ENCODE measurements around the gene ACOX2. TPM values are rescaled to one million over a fixed set of nuclear protein-coding genes. Genes with fewer than 3 reads are reported as not detected.

ACOX2 gene
- total RNA-seq, 1 experiment from 2014 or later = 10.8 TPM

DNA sequence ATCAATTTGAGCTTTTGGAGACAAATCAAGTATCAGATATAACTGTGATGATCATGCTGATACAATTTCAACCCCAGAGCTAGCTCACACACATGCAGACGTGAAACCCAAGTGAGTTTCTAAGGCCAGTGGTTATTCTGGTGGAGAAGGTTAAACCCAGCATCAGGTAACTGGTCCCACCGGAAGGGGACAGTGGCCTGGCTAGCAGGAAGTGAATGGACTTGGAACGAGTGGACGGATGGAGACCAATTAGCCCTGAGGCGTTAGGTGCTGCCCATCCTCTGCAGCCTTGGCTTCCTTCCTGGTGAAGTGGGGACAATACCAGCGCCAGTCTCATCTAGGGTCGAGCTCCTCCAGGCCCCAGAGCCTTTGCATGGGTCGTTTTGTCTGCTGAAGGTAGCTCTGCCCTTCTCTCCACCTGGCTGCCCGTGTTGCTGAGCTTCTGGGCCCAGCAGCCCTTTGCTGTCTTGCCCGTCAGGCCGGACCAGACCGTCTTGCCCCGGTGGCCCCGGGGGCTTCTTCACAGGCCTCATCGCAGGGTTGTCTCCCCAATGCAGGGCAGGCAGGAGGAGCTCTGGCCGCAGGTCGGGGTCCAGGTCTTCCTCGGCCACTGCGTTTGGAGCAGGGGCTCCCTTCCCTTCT is 46.0 kb downstream of the ACOX2 start:
- peaks cover 37% of the 10 kb centered on the region for H3K79me2 ChIP-seq (ENCODE audit: low read length)
- peak overlapping the region; percentile 63 for H3K4me3 ChIP-seq (ENCODE audit: low read length)
- H3K36me3 ChIP-seq (ENCODE audit: low read depth, low read length) = no peaks in the 10 kb centered on the region
- BruUV-seq (replicated peaks) = no TSS peak
- H3K4me2 ChIP-seq (ENCODE audit: low read length) = peak overlapping the region; percentile 79
- H3K27me3 ChIP-seq (ENCODE audit: low read length) = no peaks in the 10 kb centered on the region
- CTCF ChIA-PET = interaction anchor here (1.4 kb wide), 1 partner anchor 20 kb away, joined by 4 read pairs; no protein-coding TSS in a partner anchor
- intact Hi-C loops (cut with micrococcal nuclease) = loop anchor here (1.0 kb wide), 4 partner anchors 20 to 159 kb away; partner anchors contain the start of genes PDHB and PXK
- TF ChIP-seq EZH2 (IDR thresholded peaks at IDR 0.05; ENCODE audit: low read length, unreplicated experiment) = no peak
- TF ChIP-seq, protein P1, sequence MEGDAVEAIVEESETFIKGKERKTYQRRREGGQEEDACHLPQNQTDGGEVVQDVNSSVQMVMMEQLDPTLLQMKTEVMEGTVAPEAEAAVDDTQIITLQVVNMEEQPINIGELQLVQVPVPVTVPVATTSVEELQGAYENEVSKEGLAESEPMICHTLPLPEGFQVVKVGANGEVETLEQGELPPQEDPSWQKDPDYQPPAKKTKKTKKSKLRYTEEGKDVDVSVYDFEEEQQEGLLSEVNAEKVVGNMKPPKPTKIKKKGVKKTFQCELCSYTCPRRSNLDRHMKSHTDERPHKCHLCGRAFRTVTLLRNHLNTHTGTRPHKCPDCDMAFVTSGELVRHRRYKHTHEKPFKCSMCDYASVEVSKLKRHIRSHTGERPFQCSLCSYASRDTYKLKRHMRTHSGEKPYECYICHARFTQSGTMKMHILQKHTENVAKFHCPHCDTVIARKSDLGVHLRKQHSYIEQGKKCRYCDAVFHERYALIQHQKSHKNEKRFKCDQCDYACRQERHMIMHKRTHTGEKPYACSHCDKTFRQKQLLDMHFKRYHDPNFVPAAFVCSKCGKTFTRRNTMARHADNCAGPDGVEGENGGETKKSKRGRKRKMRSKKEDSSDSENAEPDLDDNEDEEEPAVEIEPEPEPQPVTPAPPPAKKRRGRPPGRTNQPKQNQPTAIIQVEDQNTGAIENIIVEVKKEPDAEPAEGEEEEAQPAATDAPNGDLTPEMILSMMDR (conservative IDR thresholded peaks at IDR 0.05; ENCODE audit: low read depth, low read length) = no peak
- no peak for TF ChIP-seq EZH2phosphoT487 (IDR thresholded peaks at IDR 0.05; ENCODE audit: borderline replicate concordance, low read length)
- H2AFZ ChIP-seq (ENCODE audit: low read length) = peak overlapping the region; percentile 93
- H3K4me1 ChIP-seq (ENCODE audit: insufficient read depth, low read length) = peaks cover 43% of the 10 kb centered on the region
- no peak overlapping the region for H3K27ac ChIP-seq (ENCODE audit: low read length)
- no peak for ATAC-seq
- no peak overlapping the region for H3K9ac ChIP-seq (ENCODE audit: low read length)
- no peak for DNase-seq
- H4K20me1 ChIP-seq (ENCODE audit: low read length) = no peaks in the 10 kb centered on the region
- H3K9me3 ChIP-seq (ENCODE audit: low read length) = no peaks in the 10 kb centered on the region
- H3F3A ChIP-seq (ENCODE audit: low read length, unreplicated experiment) = no peaks in the 10 kb centered on the region
- no peaks in the 10 kb centered on the region for H3K9me2 ChIP-seq (replicated peaks; ENCODE audit: low read length)
- POLR2A ChIA-PET (ENCODE audit: unreplicated experiment) = interaction anchor here (0.7 kb wide), 1 partner anchor 15 kb away, joined by 4 read pairs; no protein-coding TSS in a partner anchor

DNA sequence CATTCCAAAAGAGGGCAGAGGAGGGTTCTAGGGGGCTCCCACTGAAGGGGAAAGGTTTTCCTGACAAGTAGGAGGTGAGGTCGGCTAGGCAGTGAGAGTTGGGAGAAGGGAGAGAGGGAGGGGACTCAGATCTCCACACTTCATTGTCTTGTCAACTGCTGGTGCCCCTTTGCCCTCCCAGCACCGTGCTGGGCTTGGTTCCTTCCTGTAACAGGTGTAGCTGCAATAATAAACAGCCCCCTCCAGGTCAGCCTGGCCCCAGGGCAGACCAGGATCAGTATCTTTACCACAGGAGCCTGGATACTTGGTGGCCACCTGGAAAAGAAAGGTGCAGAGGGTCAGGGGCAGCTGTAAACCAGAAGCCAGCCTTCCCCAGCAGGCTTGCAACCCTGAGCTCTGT is 48.0 kb downstream of the ACOX2 start:
- Histone ChIP-seq H3F3A (ENCODE audit: low read length, unreplicated experiment) (no peaks in the 10 kb centered on the region), H3K9ac (ENCODE audit: low read length) (no peak overlapping the region), H3K9me2 (replicated peaks; ENCODE audit: low read length) (no peaks in the 10 kb centered on the region), H3K79me2 (ENCODE audit: low read length) (peaks cover 17% of the 10 kb centered on the region), H3K4me3 (ENCODE audit: low read length) (no peak overlapping the region), H3K27ac (ENCODE audit: low read length) (no peak overlapping the region), H4K20me1 (ENCODE audit: low read length) (no peaks in the 10 kb centered on the region), H3K27me3 (ENCODE audit: low read length) (no peaks in the 10 kb centered on the region), H3K9me3 (ENCODE audit: low read length) (no peaks in the 10 kb centered on the region), H3K4me1 (ENCODE audit: insufficient read depth, low read length) (peaks cover 29% of the 10 kb centered on the region), H3K36me3 (ENCODE audit: low read depth, low read length) (no peaks in the 10 kb centered on the region), H2AFZ (ENCODE audit: low read length) (no peak overlapping the region), H3K4me2 (ENCODE audit: low read length) (no peak overlapping the region)
- ChIA-PET CTCF (no interaction called here), POLR2A (ENCODE audit: unreplicated experiment) (no interaction called here)
- intact Hi-C loops (cut with micrococcal nuclease) = no loop called here
- BruUV-seq (replicated peaks) = no TSS peak
- DNase-seq (no peak), ATAC-seq (no peak)
- TF ChIP-seq, protein P1 (conservative IDR thresholded peaks at IDR 0.05; ENCODE audit: low read depth, low read length) = no peak
- TF ChIP-seq EZH2phosphoT487 (IDR thresholded peaks at IDR 0.05; ENCODE audit: borderline replicate concordance, low read length) (no peak), EZH2 (IDR thresholded peaks at IDR 0.05; ENCODE audit: low read length, unreplicated experiment) (no peak)
